Gastrocnemius medialis (tissue), 4 donors: Measurements from ENCODE around the gene TMEM209. TPM values are rescaled to one million over a fixed set of nuclear protein-coding genes. Genes with fewer than 3 reads are reported as not detected.

Experiments used
- ATAC-seq, 2 donors: fragments of 150-250 bp; one replicate each; pipeline ENCODE4 v1.9.1; 2016
- DNase-seq, 2 donors: peaks; one replicate each; pipeline ENCODE4 v3.0.0-alpha.2; 2019
- H3K27ac ChIP-seq, 4 donors: fragments of 200-600 bp; sonication (generic); 1 replicate in 1 of 4; 2 replicates in 3 of 4; pipeline ENCODE4 v1.5.1; 2016 to 2018; ENCODE audit warnings: mild to moderate bottlenecking in 2 of 4, moderate library complexity in 1 of 4
- H3K27me3 ChIP-seq, 3 donors: fragments of 200-600 bp; sonication (generic) in 2 of 3; 1 replicate in 1 of 3; 2 replicates in 2 of 3; pipeline versions ENCODE4 v1.5.1 to v1.6.0; 2016 to 2019; ENCODE audit warnings: mild to moderate bottlenecking in 1 of 3, moderate library complexity in 1 of 3
- H3K36me3 ChIP-seq, 2 donors: fragments of 200-600 bp; sonication (generic) in 1 of 2; one replicate each; pipeline ENCODE4 v1.5.1; 2017 to 2018
- H3K4me1 ChIP-seq, 2 donors: fragments of 200-600 bp; sonication (generic) in 1 of 2; one replicate each; pipeline ENCODE4 v1.5.1; 2016 to 2017; ENCODE audit warnings: mild to moderate bottlenecking in 2 of 2
- H3K4me3 ChIP-seq, 4 donors: fragments of 200-600 bp; sonication (generic) in 3 of 4; 1 replicate in 1 of 4; 2 replicates in 3 of 4; pipeline ENCODE4 v1.5.1; 2016 to 2019; ENCODE audit warnings: mild to moderate bottlenecking in 2 of 4
- H3K9me3 ChIP-seq, 3 donors: fragments of 200-600 bp; sonication (generic) in 2 of 3; 1 replicate in 1 of 3; 2 replicates in 2 of 3; pipeline ENCODE4 v1.5.1; 2016 to 2019
- POLR2A ChIP-seq, 2 donors: fragments of 450-650 bp; IDR thresholded peaks; one replicate each; pipeline ENCODE4 v1.6.1; 2017; ENCODE audit warnings: antibody characterized with exemption in 2 of 2, mild to moderate bottlenecking in 2 of 2, moderate library complexity in 2 of 2
- in situ Hi-C, 4 donors: fragments of 200-750 bp; cut with MboI; loops; one replicate each; pipeline versions ENCODE4 v1.15.0 to v1.8.0; 2017; ENCODE audit warnings: low sequenced_read_pairs in 4 of 4
- intact Hi-C: fragments of 100-400 bp; cut with DNase I; formaldehyde crosslinking; loops from one replicate; pipeline ENCODE4 v1.15.1; 2023; ENCODE audit warnings: low total_unique reads
- total RNA-seq, 4 donors: library from RNA; depleted of rRNA; stranded (reverse); fragments of >200 nt; gene quantifications; one replicate each; pipeline versions ENCODE4 v1.1.0 to v1.2.3, GENCODE V29; 2016
- TF ChIP-seq, protein P1 (sequence below), 5 experiments: fragments of 450-650 bp in 3 of 5; fragments of 200-600 bp in 2 of 5; sonication (generic) in 2 of 5; IDR thresholded peaks in 4 of 5; conservative IDR thresholded peaks in 1 of 5; 1 replicate in 4 of 5; 2 replicates in 1 of 5; pipeline ENCODE4 v1.5.1; 2016 to 2019; ENCODE audit warnings: antibody characterized with exemption in 5 of 5, mild to moderate bottlenecking in 3 of 5, moderate library complexity in 3 of 5

TMEM209 gene
- total RNA-seq, 4 donors from 2014 or later: 5.4 to 14.0 (median 9.9) TPM

DNA sequence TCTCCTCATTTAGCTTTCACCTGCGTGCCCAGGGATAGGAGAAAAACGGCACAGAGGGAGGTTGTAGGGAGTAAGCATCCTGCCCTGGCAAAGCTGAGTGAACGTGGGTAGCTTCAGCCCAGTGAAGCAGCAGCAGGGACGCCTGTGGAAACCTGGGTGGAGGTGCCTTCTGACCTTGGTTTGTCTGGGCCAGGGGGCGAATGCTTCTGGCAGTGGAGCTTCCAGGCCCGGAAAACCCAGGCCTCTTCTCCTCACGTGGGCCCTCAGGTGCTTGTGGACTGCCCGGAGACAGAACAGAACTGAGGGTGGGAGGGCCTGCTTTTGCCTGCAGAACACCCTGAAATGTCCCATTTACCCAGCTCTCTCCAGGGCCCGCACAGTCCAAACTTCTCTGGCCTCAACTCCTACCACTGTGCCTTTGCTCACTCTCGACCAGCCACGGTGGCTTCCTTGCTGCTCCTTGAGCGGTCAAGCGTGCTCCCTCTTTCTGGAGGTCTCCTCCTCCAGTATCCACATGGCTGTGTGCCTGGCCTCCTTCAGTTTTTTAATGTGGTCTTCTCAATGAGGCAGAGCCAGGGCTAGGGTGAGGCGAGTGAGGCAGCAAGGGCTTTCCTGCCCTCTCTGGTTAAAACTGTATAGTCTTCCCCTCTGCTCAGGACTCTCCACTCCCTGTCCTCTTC lies 62.4 kb downstream of the TMEM209 start:
- TF ChIP-seq, protein P1, sequence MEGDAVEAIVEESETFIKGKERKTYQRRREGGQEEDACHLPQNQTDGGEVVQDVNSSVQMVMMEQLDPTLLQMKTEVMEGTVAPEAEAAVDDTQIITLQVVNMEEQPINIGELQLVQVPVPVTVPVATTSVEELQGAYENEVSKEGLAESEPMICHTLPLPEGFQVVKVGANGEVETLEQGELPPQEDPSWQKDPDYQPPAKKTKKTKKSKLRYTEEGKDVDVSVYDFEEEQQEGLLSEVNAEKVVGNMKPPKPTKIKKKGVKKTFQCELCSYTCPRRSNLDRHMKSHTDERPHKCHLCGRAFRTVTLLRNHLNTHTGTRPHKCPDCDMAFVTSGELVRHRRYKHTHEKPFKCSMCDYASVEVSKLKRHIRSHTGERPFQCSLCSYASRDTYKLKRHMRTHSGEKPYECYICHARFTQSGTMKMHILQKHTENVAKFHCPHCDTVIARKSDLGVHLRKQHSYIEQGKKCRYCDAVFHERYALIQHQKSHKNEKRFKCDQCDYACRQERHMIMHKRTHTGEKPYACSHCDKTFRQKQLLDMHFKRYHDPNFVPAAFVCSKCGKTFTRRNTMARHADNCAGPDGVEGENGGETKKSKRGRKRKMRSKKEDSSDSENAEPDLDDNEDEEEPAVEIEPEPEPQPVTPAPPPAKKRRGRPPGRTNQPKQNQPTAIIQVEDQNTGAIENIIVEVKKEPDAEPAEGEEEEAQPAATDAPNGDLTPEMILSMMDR (IDR thresholded peaks at IDR 0.05 in 4 of 5, conservative IDR thresholded peaks at IDR 0.05 in 1 of 5): no peak
- TF ChIP-seq POLR2A (IDR thresholded peaks at IDR 0.05): no peak
- Histone ChIP-seq H3K36me3 (no peaks in the 10 kb centered on the region), H3K4me3 (no peak overlapping the region), H3K27me3 (no peaks in the 10 kb centered on the region), H3K27ac (no peak overlapping the region), H3K4me1 (no peaks in the 10 kb centered on the region), H3K9me3 (no peaks in the 10 kb centered on the region)
- ATAC-seq (no peak), DNase-seq (no peak)
- intact Hi-C loops (no loop called here), in situ Hi-C loops (no loop called here)

DNA sequence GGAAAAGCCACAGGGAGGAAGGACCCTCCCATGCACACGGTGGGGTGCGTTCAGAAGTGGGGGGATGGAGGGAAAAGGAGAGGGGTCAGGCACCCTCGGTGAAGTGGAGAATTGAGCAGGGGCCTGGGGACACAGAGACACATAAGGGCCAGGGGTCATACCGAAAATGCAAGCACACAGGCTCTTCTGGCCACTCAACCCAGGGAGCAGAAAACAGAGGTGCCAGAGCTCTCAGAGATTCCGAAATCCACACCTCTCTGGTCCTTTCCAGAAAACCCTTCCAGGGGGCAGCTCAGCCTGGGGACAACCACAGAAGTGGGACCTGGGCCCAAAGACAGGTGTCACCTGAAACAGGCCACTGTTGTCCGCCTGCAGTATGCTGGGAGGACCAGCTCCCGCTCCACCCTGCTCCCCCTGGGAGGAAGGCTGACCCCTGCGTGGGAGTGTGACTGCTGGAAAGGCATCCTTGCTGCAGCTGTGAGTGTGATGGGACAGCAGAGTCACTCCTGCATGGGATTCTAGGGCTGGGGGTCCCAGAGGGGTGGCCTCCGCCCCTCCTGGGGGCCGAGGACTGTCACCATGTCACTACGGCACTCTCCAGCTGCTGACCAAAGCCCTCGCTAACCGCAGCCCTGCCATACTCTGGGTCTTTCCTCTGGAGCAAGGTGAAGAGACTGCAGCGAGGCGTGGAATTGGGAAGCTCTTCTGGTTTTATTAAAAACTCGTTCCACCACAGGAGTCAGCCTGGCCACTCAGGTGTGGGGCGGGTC lies 63.1 kb downstream of the TMEM209 start:
- intact Hi-C loops (no loop called here), in situ Hi-C loops (no loop called here)
- Histone ChIP-seq H3K4me1 (no peaks in the 10 kb centered on the region), H3K36me3 (no peaks in the 10 kb centered on the region), H3K4me3 (peak overlapping the region in 3 of 4 donors; percentile 41 to 51 (median 49)), H3K27me3 (no peaks in the 10 kb centered on the region), H3K9me3 (no peaks in the 10 kb centered on the region), H3K27ac (peak overlapping the region in 3 of 4 donors; percentile 23 to 52 (median 50))
- no peak for TF ChIP-seq POLR2A (IDR thresholded peaks at IDR 0.05)
- TF ChIP-seq, protein P1 (IDR thresholded peaks at IDR 0.05 in 4 of 5, conservative IDR thresholded peaks at IDR 0.05 in 1 of 5): no peak
- DNase-seq (no peak), ATAC-seq (peak in 1 of 2 donors; percentile 19)

DNA sequence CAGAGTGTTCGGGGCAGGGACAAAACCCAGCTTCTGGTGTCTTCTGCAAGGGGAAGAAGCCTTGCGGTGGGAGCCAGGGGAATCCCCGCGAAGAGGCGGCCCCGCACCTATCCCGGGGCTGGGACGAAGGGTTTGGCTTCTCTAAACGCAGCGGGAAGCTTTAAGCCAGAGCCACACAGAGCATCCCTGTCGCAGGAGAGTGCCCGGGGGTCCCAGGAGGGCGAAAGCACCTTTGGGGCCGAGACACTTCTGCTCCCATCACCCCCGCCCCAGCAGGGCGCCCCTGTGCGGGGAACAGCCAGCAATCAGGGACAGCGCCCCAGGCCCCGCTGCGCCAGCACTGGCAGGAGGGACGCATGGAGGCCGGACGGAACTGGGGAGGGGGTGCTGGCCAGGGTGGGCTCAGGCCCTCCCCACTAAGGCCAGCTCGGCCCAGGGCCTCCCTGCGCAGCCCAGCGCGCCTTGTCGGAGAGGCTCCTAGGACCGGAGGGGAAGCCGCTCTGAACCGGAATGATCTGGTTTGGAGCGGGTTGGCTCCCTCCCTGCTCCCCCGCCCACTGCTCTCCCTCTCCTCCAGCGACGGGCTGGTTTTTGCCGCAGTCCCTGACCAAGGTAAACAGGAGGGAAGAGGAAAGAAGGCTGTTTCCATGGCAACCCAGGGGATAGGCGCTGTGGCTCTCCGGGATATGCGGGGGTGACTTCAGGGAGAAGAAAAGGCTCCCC lies 63.9 kb downstream of the TMEM209 start:
- peak in 1 of 2 donors; percentile 42 for ATAC-seq
- intact Hi-C loops: no loop called here
- no peak for TF ChIP-seq POLR2A (IDR thresholded peaks at IDR 0.05)
- TF ChIP-seq, protein P1 (IDR thresholded peaks at IDR 0.05 in 4 of 5, conservative IDR thresholded peaks at IDR 0.05 in 1 of 5): no peak

DNA sequence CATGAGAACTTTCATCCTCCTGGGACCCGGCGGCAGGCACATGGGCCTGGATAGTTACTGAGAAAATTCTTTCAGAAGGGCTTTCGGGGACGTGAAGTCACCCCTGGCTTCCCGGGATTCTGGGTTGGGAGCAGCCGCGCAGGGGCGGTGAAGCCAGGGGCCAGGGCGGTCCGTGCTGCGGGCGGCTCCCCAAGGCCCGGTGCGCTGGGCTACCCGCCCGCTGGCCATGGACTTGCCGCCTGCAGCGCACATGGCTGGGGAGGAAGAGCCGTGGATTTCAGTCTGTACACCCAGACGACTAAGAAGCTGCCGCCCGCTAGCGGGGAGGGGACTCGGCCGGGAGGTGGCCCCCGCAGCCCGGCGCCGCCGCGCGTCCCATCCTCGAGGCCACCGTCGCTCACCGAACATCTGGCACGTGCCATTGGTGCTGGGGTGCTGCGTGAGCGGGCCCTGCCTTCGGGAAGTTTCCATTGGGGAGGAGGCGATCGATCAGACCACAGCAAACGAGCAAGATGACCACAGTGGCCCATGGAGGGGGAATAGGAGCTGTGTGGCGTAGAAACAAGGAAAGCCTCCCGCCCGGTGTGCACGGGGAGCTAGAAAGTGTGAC lies 64.5 kb downstream of the TMEM209 start:
- intact Hi-C loops: no loop called here
- DNase-seq (no peak), ATAC-seq (no peak)
- Histone ChIP-seq H3K9me3 (no peaks in the 10 kb centered on the region), H3K4me3 (peak overlapping the region; percentile 41 to 51 (median 48)), H3K27ac (peak overlapping the region in 3 of 4 donors; percentile 43 to 52 (median 50)), H3K27me3 (no peaks in the 10 kb centered on the region), H3K4me1 (no peaks in the 10 kb centered on the region), H3K36me3 (no peaks in the 10 kb centered on the region)
- in situ Hi-C loops: no loop called here
- TF ChIP-seq, protein P1 (IDR thresholded peaks at IDR 0.05 in 4 of 5, conservative IDR thresholded peaks at IDR 0.05 in 1 of 5): no peak
- no peak for TF ChIP-seq POLR2A (IDR thresholded peaks at IDR 0.05)

More for the DNA sequence above, 63.9 kb downstream of the TMEM209 start:
- in situ Hi-C loops: no loop called here
- peak overlapping the region; percentile 41 to 51 (median 48) for H3K4me3 ChIP-seq
- DNase-seq: no peak
- H3K36me3 ChIP-seq: no peaks in the 10 kb centered on the region
- H3K27me3 ChIP-seq: no peaks in the 10 kb centered on the region
- peak overlapping the region; percentile 23 to 52 (median 46) for H3K27ac ChIP-seq
- H3K4me1 ChIP-seq: no peaks in the 10 kb centered on the region
- no peaks in the 10 kb centered on the region for H3K9me3 ChIP-seq
